Stimulated activated CD4-positive, alpha-beta T cell treated with anti-CD3 and anti-CD28 coated beads, Interleukin-12 subunit alpha, Interleukin-12 subunit beta, amount 100 ng/mL, for 48 hours (primary cell): ENCODE measurements around the gene CDK2.

Experiments used
- DNase-seq, 3 donors: peaks; one replicate each; pipeline ENCODE4 v3.0.0-alpha.2; 2020; ENCODE audit warnings: low read depth in 2 of 3, low spot score in 1 of 3

Gene CDK2

DNA sequence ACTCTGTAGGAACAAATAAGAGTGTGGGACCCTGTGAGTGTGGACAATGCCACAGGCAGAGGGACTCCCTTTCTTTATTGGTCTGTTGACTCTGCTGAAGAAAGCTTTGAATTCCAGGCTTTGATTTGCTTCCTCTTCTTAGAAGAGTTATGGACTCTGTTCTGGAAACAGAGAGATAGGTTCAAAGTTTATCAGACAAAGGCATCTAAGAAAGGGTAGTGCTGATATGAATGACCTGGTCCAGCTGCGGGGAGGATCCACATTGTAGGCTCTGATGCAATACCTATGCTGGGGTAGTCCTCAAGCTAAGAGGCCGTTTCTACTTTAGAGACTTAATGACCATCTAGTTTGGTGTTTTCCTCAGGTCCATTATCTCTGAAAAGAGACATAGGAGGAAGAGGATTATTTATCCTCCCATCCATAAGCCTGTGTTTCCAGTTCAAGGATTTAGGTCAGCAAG lies 43.5 kb downstream of the CDK2 start:
- no peak for DNase-seq

DNA sequence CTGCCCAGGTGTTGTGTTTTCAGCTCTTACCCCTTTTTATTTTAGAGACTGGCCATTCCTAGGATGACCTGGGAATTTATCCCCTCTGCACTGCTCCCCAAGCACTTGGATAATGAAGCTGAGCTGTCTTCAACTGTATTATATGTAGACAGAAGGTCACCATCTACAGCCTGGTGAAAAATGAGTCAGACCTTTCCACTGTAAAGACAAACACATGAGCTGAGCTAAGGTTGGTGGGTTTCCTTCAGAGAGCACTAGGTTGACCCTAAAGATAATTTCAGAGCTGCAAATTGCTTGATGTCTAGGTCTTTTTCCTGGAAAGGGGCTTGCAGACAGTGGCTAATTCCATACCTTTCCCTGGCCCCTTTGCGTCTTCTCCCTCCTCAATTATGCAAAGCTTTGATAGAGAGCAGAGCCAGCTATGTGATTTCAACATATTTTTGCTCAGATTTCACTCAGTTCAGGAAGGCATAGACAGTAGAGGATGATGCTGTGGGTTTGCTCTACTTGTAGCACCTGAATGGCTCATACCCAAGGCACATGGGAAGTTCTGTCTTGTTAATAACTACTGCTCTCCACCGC lies 45.0 kb downstream of the CDK2 start:
- no peak for DNase-seq

DNA sequence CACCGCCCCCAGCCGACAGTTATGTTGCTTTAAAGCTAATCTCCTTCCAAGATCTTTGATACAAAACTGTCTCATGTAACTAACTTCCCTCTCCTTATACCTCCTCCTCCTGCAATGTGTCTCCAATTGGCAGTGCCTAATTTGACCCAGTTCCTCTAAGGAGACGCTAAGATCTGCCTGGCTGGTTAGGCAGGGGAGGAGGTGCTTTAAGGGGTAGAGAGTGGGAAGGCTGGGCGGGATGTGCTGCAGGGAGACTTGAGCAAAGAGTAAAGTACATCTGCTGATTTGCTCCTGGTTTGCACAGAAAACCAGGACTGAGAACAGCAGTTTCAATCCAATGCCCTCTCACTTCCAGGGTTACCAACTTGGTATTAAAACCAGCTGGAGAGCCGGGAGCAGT lies 46.9 kb downstream of the CDK2 start:
- no peak for DNase-seq

DNA sequence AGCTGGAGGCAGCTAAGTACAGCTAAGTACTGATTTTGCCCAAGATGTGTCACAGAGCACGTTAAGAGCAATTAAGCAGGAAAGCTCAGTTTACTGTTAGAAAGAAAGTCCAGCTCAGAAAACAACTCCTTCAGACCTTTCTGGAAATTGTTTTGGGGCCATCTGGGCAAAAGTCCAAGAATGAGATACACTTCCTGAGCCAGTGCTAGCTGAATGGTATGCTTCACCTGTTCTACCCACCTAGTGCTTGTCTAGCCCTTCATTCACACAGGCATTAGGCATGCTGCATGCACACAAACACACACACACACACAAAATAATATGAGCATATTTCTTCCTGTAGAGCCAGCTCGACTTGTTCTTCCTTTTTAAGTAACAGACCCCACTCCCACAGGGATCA lies 47.6 kb downstream of the CDK2 start:
- DNase-seq = no peak

DNA sequence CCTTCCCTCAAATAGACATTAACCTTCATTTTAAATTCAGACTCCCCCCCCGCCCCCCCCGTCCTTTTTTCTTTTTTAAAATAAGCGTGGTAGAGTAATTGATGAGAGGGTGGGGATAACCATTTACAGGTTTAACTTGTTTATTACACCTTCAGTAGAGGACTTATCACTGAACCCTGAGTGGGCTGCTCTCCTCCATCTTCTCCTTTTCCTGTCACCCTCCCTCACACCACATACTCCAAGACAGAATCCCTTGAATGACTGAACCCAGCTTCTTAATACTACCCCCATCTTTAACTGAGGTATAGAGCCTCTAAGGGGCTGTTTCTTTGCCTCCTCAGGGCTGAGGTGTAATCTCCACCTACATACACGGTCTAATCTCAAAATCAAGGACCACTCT lies 50.6 kb downstream of the CDK2 start:
- no peak for DNase-seq

DNA sequence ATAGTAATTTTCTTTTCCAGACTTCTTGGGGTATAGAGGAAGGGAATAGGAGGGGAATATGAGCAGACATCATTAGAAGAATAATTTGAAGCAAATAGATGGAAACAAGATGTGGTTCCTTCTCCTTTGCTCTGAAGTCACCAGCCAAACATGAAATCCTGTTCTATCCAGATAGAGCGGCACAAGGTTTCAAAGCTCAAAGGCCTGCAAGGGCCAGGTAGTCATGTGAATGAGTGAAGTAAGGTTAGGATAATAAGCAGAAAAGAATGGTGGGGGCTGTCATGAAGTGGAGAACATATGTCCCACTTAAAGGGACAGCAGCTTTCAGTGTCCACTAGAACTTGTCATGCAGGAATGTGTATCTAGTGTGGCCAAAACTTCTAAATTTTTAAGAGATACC lies 51.7 kb downstream of the CDK2 start:
- DNase-seq = no peak

DNA sequence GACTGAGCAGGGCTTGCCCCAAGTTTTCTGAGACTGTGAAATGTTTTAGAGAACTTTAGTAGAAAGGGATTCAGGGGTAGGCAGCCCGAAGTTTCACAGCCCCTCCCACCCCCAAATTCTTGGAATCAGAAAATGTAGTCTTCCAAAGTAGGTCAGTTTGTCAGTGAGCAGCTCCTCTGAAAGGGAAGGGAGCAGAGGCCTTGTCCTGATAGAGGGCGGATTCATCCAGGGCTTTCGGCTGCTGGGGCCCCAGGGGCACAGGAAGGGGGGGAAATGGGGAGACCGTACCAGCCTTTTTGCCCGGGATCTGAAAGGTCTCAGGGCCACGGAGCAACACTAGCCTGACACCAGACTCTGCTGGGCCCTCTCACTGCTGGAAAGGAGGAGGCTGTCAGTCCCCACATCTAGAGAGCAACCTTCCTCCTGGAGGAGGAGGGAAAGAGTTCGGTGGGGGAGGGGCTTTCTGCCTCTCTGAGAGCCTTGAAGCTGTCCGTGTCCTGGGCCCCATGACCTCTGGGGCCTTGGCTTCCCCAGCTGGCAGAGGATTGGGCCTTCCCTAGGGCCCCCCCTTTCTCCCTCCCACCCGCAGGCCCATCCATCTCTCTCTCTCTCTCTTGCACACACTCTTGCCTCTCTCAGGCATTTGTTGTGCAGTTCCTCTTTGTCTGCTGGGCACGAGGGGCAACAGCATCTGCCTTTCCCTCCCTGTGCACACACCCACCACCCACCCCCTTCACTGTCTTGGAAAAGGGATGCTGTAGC lies 54.0 kb downstream of the CDK2 start, which contains the start of gene IKZF4:
Gene IKZF4, plus strand, starts transcription at position 621 of the 762 bp plus-strand sequence. CDS start 451 bp downstream, outside the sequence.
- DNase-seq = no peak

DNA sequence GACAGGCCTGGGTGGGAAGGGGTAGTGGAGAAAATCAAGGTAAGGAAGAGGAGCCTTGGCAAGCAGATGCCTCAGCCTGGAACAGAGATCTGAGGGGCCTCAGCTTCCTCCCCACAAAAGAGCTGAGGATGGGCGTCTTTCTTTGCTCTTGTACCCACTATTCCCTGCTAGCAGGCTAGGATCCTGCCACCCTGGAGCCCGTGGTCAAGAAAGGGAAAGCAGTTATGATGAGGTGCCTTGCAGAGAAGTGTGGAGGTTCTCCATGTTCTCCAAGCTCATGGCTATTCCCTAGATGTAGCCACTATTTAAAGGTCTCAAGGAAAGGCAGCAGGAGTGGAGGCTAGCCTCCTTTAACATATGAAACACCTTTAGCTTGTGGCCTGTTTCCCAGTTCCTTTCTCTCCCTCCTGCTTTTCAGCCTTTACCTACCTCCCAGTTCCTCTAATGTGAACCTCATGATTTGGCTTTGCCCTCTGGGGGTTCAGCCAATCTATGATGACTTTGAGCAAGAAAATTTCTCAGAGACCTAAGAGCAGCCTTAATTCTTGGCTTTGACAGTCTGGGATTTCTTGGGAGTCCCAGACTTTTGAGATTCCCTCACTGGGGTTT lies 55.4 kb downstream of the CDK2 start:
- DNase-seq = no peak
